Measurements from ENCODE around the gene CEP126.

DNA sequence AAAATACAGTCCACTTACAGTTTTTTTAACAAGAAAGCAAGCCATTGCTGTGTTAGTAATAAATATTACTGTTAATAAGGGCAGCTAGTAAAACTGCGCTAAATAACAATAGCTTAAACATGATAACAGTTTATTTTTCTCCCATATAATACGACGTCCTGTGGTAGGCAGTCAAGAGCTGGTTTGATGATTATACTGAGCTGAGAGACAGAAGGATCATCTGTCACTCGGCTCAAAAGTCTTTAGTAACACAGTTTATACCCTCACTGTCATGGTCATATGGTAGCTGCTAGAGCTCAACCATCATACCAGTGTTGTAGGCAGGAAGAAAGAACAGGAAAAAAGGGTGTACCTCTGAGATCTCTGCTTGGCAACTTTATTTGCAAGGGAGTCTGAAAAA is 30.6 kb downstream of the CEP126 start:
- TF ChIP-seq EZH2 (IDR thresholded peaks at IDR 0.05; ENCODE audit: low read depth, unreplicated experiment) (no peak), ZNF331 (CRISPR knock-in tag; IDR thresholded peaks at IDR 0.05; ENCODE audit: low read depth) (no peak)
- TF ChIP-seq, protein P1, sequence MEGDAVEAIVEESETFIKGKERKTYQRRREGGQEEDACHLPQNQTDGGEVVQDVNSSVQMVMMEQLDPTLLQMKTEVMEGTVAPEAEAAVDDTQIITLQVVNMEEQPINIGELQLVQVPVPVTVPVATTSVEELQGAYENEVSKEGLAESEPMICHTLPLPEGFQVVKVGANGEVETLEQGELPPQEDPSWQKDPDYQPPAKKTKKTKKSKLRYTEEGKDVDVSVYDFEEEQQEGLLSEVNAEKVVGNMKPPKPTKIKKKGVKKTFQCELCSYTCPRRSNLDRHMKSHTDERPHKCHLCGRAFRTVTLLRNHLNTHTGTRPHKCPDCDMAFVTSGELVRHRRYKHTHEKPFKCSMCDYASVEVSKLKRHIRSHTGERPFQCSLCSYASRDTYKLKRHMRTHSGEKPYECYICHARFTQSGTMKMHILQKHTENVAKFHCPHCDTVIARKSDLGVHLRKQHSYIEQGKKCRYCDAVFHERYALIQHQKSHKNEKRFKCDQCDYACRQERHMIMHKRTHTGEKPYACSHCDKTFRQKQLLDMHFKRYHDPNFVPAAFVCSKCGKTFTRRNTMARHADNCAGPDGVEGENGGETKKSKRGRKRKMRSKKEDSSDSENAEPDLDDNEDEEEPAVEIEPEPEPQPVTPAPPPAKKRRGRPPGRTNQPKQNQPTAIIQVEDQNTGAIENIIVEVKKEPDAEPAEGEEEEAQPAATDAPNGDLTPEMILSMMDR (conservative IDR thresholded peaks at IDR 0.05; ENCODE audit: low read depth in 2 of 2) = 0 out of 4 replicates have a peak, but pooled peaks of 1 of the 2 experiments have one; percentile 4

Measured in GM23338 (cell line).